ENCODE data around the gene ALOX15B. TPM values are rescaled to one million over a fixed set of nuclear protein-coding genes. Genes with fewer than 3 reads are reported as not detected.
A peak's percentile ranks its signal among the peaks of the same experiment; 100 is the strongest.

Gene ALOX15B
- total and polyA plus RNA-seq, 5 experiments from 2014 or later, result not detected

GRCh38 chr17:8003594-8004181 is 35.2 kb upstream of the ALOX15B start:
- peak overlapping the region in 3 of 10 donors; percentile 3 to 49 (median 38) for H3K4me3 Mint-ChIP-seq
- H3K9me3 Mint-ChIP-seq, result no peaks in the 10 kb centered on the region
- no peaks in the 10 kb centered on the region for H3K36me3 Mint-ChIP-seq
- H3K27me3 Mint-ChIP-seq, result peaks cover 25 to 49% (median 42%) of the 10 kb centered on the region in 5 donors
- POLR2A ChIA-PET, result no interaction called here
- ATAC-seq (no peak), DNase-seq (no peak)
- no peak overlapping the region for H3K27ac Mint-ChIP-seq
- H3K4me1 Mint-ChIP-seq, result peaks cover 5 to 10% (median 8%) of the 10 kb centered on the region in 4 donors

- no peak for ATAC-seq
- H3K27me3 Mint-ChIP-seq, result peaks cover 23 to 43% (median 39%) of the 10 kb centered on the region in 5 donors
- H3K4me1 Mint-ChIP-seq, result peaks cover 5 to 10% (median 8%) of the 10 kb centered on the region in 4 donors
- DNase-seq, result no peak
- POLR2A ChIA-PET, result no interaction called here
- no peak overlapping the region for H3K4me3 Mint-ChIP-seq
- H3K27ac Mint-ChIP-seq, result no peak overlapping the region
- no peaks in the 10 kb centered on the region for H3K36me3 Mint-ChIP-seq
- no peaks in the 10 kb centered on the region for H3K9me3 Mint-ChIP-seq
Observed at GRCh38 chr17:8004899-8005298, 34.0 kb upstream of the ALOX15B start.

GRCh38 chr17:8005357-8005756 is 33.5 kb upstream of the ALOX15B start:
- no peaks in the 10 kb centered on the region for H3K9me3 Mint-ChIP-seq
- POLR2A ChIA-PET, result no interaction called here
- no peak overlapping the region for H3K27ac Mint-ChIP-seq
- no peak overlapping the region for H3K4me3 Mint-ChIP-seq
- DNase-seq (no peak), ATAC-seq (no peak)
- peaks cover 5 to 10% (median 8%) of the 10 kb centered on the region in 4 donors for H3K4me1 Mint-ChIP-seq
- H3K27me3 Mint-ChIP-seq, result peaks cover 22 to 41% (median 36%) of the 10 kb centered on the region in 5 donors
- H3K36me3 Mint-ChIP-seq, result no peaks in the 10 kb centered on the region

- Mint-ChIP-seq H3K27ac (no peak overlapping the region), H3K36me3 (no peaks in the 10 kb centered on the region), H3K4me1 (peaks cover 5 to 10% (median 8%) of the 10 kb centered on the region in 4 donors), H3K27me3 (peaks cover 16 to 35% (median 28%) of the 10 kb centered on the region in 5 donors), H3K4me3 (no peak overlapping the region), H3K9me3 (no peaks in the 10 kb centered on the region)
- peak in 1 of 10 donors; percentile 14 for DNase-seq
- peak in 1 of 2 donors; percentile 29 for ATAC-seq
- POLR2A ChIA-PET, result no interaction called here
Observed at GRCh38 chr17:8005967-8006730, 32.7 kb upstream of the ALOX15B start.

GRCh38 chr17:8006836-8007680 is 31.8 kb upstream of the ALOX15B start:
- Mint-ChIP-seq H3K4me3 (no peak overlapping the region), H3K27me3 (peaks cover 12 to 30% (median 20%) of the 10 kb centered on the region in 5 donors), H3K36me3 (no peaks in the 10 kb centered on the region), H3K9me3 (no peaks in the 10 kb centered on the region), H3K4me1 (peaks cover 3 to 6% (median 4%) of the 10 kb centered on the region in 4 donors), H3K27ac (no peak overlapping the region)
- POLR2A ChIA-PET, result no interaction called here
- DNase-seq (no peak), ATAC-seq (no peak)

GRCh38 chr17:8007836-8008235 is 31.0 kb upstream of the ALOX15B start:
- peaks cover 0 to 4% (median 0%) of the 10 kb centered on the region in 4 donors for H3K4me1 Mint-ChIP-seq
- H3K36me3 Mint-ChIP-seq, result no peaks in the 10 kb centered on the region
- peaks cover 9 to 26% (median 17%) of the 10 kb centered on the region in 5 donors for H3K27me3 Mint-ChIP-seq
- no peak overlapping the region for H3K4me3 Mint-ChIP-seq
- DNase-seq, result no peak
- no peak for ATAC-seq
- peak overlapping the region in 1 of 10 donors; percentile 38 for H3K27ac Mint-ChIP-seq
- POLR2A ChIA-PET, result no interaction called here
- no peaks in the 10 kb centered on the region for H3K9me3 Mint-ChIP-seq

- no peak for DNase-seq
- POLR2A ChIA-PET, result interaction anchor here (0.6 kb wide), 1 partner anchor 879 kb away, joined by 5 read pairs; no protein-coding TSS in a partner anchor
- H3K27me3 Mint-ChIP-seq, result peaks cover 3 to 11% (median 7%) of the 10 kb centered on the region in 5 donors
Observed at GRCh38 chr17:8012045-8012580, 26.7 kb upstream of the ALOX15B start.

GRCh38 chr17:8012996-8013640 is 25.7 kb upstream of the ALOX15B start:
- DNase-seq (no peak), ATAC-seq (no peak)
- Mint-ChIP-seq H3K27ac (peak overlapping the region in 4 of 10 donors; percentile 21 to 61 (median 47)), H3K27me3 (peaks cover 3 to 9% (median 7%) of the 10 kb centered on the region in 5 donors), H3K4me3 (no peak overlapping the region), H3K9me3 (no peaks in the 10 kb centered on the region), H3K36me3 (no peaks in the 10 kb centered on the region), H3K4me1 (peaks cover 8 to 29% (median 20%) of the 10 kb centered on the region in 4 donors)
- POLR2A ChIA-PET, result interaction anchor here (0.5 kb wide), 1 partner anchor 272 kb away, joined by 3 read pairs; no protein-coding TSS in a partner anchor

More at GRCh38 chr17:8012045-8012580, 26.7 kb upstream of the ALOX15B start:
- no peaks in the 10 kb centered on the region for H3K36me3 Mint-ChIP-seq
- H3K4me1 Mint-ChIP-seq, result peaks cover 8 to 25% (median 20%) of the 10 kb centered on the region in 4 donors
- no peak for ATAC-seq
- no peaks in the 10 kb centered on the region for H3K9me3 Mint-ChIP-seq
- H3K4me3 Mint-ChIP-seq, result no peak overlapping the region
- no peak overlapping the region for H3K27ac Mint-ChIP-seq

- no peaks in the 10 kb centered on the region for H3K36me3 Mint-ChIP-seq
- POLR2A ChIA-PET, result no interaction called here
- ATAC-seq, result no peak
- H3K4me1 Mint-ChIP-seq, result peaks cover 8 to 33% (median 20%) of the 10 kb centered on the region in 4 donors
- H3K4me3 Mint-ChIP-seq, result peak overlapping the region in 4 of 10 donors; percentile 7 to 27 (median 10)
- H3K27ac Mint-ChIP-seq, result peak overlapping the region in 4 of 10 donors; percentile 21 to 66 (median 60)
- DNase-seq, result no peak
- peaks cover 3 to 9% (median 7%) of the 10 kb centered on the region in 5 donors for H3K27me3 Mint-ChIP-seq
- H3K9me3 Mint-ChIP-seq, result no peaks in the 10 kb centered on the region
Observed at GRCh38 chr17:8013731-8014557, 24.9 kb upstream of the ALOX15B start.

- Mint-ChIP-seq H3K36me3 (no peaks in the 10 kb centered on the region), H3K4me1 (peaks cover 8 to 33% (median 20%) of the 10 kb centered on the region in 4 donors), H3K27ac (peak overlapping the region in 1 of 10 donors; percentile 66), H3K9me3 (no peaks in the 10 kb centered on the region), H3K4me3 (peak overlapping the region in 4 of 10 donors; percentile 7 to 83 (median 18)), H3K27me3 (peaks cover 3 to 14% (median 7%) of the 10 kb centered on the region in 5 donors)
- DNase-seq, result no peak
- ATAC-seq, result no peak
- POLR2A ChIA-PET, result no interaction called here
Observed at GRCh38 chr17:8014558-8014850, 24.4 kb upstream of the ALOX15B start.

- Mint-ChIP-seq H3K4me3 (peak overlapping the region in 8 of 10 donors; percentile 11 to 83 (median 32)), H3K9me3 (no peaks in the 10 kb centered on the region), H3K4me1 (peaks cover 8 to 35% (median 20%) of the 10 kb centered on the region in 4 donors), H3K36me3 (no peaks in the 10 kb centered on the region), H3K27ac (no peak overlapping the region), H3K27me3 (peaks cover 3 to 22% (median 7%) of the 10 kb centered on the region in 5 donors)
- POLR2A ChIA-PET, result no interaction called here
- ATAC-seq, result no peak
- no peak for DNase-seq
Observed at GRCh38 chr17:8015236-8015956, 23.5 kb upstream of the ALOX15B start.

Data from naive thymus-derived CD8-positive, alpha-beta T cell (primary cell).